HG02642 (cell line): ENCODE data around the gene FAM13C.
"Not testable (repeated sequence)": the region's sequence is repeated elsewhere in the genome, so short reads cannot be mapped to it uniquely, and the experiment has no call there.

ENCODE experiments used
- ATAC-seq: cut with Tn5 transposase; IDR thresholded peaks from one replicate; pipeline ENCODE4 v1.9.1; 2021; ENCODE audit warnings: mild to moderate bottlenecking; ENCODE audit not compliant: unreplicated experiment, poor library complexity

The FAM13C gene

DNA sequence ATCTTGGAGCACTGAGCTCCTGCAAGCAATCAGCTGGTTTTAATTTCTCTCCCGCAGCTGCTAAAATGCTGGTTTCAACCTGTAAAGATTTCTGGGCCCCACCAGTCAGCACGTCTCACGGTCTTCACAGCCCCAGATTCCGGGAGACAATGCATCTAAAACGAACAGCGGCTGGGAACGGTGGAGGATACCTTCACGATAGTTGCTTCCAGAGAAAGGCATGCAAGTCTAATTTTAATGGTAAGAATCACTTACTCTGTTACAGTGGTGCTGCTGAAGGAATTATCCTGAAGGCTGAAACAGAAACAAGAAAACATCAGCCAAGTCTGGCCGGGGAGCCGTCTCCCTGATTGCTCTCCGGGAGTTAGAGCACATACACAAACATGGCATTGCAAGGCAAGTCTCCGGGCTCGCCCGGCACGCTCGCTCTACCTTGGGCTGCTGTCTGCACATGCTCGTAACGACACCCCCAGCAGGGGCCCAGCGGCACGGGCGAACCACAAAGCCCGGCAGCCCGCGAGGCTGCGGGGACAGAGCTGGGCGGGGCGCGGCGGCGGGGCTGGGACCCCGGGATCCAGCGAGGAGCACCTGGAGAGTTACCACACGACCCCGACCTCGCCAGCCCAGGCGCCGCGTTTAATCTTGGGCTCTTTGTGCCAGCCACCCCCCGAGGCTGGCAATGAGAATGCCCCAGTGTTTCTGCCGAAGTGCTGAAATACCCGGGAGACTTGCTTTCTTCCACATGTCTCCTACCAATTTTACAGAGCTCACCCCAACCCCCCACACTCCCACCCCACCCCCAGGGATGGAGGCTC lies at the start of gene FAM13C:
Gene FAM13C, minus strand, starts transcription at position 406 of the 815 bp plus-strand sequence. Its CDS starts 89 bp downstream, at position 317.
- ATAC-seq = peak; percentile 65

DNA sequence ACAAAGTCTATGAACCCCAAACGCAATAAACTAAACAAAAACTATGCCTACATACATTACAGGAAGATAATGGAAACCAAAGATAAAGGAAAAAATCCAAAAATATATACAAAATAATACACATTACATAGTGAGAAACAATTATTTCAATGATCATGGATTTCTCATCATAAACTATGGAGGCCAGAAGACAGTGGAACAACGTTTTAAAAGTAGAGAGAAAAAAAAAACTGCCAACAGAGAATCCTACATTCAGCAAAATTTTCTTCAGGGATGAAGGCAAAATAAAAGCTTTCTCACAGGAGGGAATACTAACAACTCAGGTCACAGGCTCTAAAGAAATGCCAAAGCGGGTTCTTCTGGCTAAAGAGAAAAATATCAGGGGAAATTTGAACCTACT lies 42.9 kb upstream of the FAM13C start:
- ATAC-seq = no peak

DNA sequence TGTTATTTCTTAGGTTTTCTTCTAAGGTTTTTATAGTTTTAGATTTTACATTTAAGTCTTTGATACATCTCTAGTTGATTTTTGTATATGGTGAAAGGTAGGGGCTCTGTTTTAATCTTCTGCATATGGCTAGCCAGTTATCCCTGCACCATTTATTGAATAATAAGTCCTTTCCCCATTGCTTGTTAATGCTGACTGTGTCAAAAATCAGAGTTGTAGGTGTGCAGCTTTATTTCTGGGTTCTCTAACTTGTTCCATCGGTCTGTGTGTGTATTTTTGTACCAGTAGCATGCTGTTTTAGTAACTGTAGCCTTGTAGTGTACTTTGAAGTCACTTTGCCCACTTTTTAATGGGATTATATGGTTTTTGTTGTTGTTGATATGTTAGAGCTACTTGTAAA lies 37.9 kb upstream of the FAM13C start:
- no peak for ATAC-seq

DNA sequence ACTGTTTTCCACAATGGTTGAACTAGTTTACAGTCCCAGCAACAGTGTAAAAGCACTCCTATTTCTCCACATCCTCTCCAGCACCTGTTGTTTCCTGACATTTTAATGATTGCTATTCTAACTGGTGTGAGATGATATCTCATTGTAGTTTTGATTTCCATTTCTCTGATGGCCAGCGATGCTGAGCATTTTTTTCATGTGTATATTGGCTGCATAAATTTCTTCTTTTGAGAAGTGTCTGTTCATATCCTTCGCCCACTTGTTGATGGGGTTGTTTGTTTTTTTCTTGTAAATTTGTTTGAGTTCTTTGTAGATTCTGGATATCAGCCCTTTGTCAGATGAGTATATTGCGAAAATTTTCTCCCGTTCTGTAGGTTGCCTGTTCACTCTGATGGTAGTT lies 37.0 kb upstream of the FAM13C start:
- ATAC-seq = not testable (repeated sequence)

DNA sequence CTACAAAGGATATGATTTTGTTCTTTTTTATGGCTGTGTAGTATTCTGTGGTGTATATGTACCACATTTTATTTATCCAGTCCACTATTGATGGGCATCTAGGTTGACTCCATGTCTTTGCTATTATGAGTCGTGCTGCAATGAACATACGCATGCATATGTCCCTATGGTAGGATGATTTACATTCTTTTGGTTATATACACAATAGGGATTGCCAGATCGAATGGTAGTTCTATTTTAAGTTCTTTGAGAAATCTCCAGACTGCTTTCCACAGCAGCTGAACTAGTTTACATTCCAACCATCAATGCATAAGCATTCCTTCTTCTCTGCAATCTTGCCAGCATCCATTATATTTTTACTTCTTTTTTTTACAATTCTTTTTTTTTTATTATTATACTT lies 35.6 kb upstream of the FAM13C start:
- no peak for ATAC-seq

DNA sequence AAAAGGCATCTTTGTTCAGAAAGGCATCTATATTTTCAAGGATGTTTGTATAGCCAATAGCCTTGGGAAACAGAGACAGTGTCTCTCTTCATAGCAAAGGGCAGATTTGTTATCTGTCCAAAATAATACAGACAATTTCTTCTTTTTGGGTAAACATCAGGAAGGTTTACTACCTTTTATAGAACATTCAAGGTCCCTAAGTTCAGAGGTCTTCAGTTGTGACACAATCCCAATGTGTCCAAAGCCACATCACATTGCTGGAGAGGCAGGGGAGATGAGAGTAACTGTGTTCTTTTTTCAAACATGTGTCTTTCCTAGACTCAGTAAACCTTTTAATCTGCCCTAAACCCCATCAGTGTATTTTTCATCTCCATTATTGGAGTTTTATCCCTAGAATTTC lies 33.6 kb upstream of the FAM13C start:
- no peak for ATAC-seq

DNA sequence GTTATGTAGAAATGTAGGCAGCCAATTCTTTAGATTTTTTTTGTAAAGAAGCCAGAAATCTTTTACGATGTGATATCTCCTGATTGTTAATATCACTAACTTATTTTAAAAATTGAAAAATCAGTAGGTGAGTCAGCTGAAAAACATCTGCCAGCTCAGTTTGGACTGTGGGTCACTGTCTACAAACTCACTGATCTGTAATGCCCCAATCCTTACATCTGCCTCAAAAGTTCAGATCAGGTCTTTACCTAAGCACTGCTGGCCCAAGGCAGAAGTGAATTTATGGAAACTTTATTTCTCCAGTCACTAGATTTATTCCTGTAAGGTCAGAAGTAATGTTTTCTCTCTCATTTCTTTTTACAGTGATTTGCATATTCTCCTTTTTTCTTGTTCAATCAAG lies 31.0 kb upstream of the FAM13C start:
- ATAC-seq = no peak

DNA sequence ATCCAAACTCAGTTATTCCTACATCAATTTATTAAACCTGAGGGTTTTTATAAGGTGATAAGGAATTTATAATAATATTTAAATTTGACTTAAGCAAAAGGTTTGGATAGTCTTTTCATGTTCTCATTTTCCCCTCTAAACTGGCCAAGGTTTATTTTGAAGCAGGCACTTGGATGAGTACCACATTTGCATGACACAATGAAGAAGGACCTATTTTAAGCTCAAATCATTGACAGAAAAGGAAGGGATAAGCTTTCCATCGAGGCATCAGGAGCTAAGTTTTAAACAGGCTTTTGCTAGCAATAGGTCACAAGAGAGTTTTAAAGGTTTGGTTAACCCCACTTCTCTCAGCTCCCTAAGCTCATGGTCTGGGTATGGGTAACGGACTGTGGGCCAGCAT lies 28.7 kb upstream of the FAM13C start:
- ATAC-seq = no peak

DNA sequence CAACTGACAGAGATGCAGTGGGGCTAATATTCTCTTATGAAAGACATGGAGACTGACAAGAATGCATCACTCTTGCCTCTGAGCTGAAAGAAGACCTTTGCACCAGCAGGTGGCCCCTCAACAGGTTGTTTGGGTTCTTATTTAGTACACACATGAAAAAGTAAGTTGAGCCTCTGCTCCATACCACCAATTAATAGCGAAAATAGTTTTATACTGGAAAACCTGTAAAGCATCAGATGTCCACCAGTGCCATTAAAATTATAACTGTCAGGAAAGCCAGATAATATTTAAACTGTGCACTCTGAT lies 26.3 kb upstream of the FAM13C start:
- ATAC-seq = no peak

DNA sequence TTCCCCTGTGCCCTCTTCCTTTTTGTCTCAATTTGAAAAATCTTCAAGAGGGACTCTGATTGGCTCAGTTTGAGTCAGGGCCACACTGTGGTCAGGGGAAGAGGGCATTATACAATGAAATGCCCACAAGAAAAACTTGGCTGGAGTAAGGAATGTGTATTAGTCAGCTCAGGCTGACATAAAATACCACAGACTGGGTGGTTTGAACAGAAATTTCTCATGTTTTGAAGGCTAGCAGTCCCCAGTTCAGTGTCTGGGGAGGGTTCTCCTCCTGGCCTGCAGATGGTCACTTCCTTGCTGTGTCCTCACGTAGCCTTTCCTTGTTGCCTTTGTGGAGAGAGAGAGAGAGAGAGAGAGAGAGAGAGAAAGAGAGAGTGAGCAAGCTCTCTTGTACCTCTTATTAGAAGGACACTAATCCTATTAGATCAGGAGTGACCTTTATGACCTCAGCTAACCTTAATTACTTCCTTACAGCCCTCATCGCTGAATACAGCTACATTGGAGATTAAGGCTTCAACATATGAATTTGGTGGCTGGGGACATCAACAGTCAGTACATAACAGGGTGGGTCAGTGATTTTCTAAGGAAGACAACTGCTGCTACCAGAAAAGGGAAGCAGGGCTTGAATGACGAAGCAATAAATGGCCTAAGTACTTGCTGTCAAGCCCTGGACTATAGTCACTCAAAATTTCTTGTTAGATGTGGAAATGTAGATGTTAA lies 25.8 kb upstream of the FAM13C start:
- ATAC-seq = no peak

DNA sequence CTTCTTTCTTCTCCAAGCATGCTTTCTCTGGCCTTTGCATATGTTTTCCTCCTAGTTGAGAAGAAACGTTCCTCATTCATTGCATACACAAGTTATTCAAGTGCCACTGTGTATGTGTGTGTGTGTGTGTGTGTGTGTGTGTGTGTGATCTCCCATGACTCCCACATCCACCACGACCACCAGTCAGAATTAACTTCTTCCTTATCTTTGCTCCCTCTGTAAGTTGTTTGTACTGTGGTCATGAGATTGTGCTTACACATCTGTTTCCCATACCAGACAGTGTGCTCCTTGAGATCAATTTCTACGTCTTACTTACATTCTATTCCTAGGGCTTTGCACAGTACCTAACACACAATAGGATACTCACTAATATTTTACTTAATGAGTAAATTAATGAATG lies 22.4 kb upstream of the FAM13C start:
- no peak for ATAC-seq

DNA sequence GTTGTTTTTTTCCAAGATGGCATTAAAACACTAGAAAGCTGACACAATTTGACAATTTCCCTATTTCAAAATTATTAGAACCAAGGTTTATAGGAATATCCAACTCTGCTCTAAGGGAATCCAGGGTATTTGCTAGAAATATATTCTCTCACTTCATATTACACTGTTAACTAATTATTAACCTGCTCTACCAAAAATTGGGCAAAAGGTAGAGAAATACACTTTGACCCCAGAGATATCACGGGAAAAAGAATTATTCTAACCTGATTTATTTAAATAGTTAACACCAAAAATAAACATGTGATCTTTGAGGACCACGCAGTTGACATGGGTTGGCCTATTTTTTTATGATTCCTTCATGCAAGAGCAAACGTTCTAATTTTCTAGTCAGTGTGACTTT lies 21.6 kb upstream of the FAM13C start:
- no peak for ATAC-seq

DNA sequence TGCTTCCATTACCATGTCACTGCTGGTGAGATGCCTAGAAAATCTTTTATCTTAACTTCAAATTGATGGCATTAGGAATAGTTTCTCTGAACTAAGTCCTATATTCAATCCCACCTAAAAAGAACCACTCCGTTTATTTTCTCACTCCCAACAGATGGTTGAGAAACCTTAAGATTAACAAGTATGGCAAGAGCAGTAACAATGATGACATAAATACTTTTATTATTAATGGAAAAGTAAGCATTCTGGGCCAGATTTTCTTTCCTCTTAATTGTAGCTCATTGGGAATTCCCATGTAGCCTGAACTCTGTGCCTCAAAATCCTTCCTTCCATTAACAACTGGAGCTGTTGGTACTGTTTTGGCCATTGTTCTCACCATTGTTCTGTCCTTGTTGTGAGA lies 21.1 kb upstream of the FAM13C start:
- no peak for ATAC-seq

DNA sequence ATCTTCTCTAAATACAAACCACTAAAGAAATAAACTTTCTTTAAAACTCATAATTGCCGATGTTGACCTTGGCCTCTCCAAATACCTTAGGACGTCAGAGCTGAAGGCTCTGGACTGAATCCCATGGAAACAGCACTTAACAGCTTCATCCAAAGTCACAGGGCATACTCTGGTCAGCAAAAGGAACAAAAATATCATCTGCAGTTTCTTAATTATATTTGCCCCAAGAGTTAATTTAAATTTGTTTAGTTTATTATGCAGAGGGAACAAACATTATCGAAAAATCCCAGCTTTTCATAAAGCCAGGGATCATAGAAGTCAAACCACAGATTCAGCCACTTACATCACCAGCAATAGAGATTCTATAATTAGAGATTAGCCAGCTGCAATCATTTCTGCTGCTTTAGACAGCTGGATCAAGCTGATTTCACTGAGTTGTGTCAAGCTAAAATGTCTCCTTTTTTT lies 20.5 kb upstream of the FAM13C start:
- ATAC-seq = no peak

DNA sequence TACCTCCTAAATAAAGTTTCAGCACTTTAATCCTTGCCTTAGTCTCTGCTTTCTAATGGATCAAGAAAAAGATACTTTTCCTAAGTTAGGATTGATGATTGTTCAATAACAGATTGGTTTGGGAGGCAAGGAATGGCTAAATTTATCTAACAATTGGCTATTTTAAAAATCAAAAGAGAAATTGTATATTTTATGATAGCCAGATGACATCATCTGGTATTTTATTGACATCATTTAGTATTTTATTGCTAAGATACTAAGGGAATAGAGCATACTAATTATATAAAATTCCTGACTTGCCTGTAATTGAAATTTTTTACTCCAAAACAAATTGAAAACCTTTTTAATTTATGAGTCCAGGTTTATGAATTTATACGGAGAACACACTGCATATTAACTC lies 19.3 kb upstream of the FAM13C start:
- no peak for ATAC-seq

DNA sequence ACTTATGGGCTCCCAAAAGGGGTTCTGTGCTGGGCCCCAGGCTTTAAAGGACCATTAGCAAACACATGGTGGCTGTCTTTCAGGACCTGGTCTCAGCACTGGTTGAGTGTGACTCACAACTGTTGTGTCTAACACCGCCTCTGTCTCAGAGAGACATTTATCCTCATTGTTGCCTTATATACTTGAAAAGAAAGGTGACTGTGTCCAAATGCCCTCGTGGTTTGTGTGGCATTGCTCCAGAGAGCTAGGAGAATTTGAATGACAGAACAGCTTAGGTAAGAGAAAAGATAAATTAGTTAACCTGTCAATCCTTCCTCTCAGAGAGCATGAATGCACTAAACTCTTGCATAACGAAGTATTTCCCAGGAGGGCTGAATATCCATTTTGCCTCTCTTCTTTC lies 14.5 kb upstream of the FAM13C start:
- no peak for ATAC-seq

DNA sequence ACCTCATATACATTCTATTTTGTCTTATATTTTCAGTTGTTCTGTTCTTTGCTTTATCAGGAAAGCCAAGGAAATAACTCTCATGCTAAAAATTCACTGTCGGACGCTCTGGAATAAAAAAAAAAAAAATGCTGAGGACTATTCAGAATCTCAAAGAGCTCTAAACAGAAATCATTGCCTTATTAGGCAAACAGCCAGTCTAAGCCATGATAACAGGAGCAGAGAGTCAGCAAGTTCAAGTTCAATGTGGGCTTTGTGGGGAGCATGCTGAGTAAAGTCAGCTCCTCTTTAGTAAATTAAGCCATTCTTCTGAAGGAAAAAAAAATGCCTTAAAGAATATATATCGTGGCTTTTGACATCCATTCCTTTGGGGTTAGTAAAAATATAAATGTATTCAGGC lies 13.6 kb upstream of the FAM13C start:
- no peak for ATAC-seq

DNA sequence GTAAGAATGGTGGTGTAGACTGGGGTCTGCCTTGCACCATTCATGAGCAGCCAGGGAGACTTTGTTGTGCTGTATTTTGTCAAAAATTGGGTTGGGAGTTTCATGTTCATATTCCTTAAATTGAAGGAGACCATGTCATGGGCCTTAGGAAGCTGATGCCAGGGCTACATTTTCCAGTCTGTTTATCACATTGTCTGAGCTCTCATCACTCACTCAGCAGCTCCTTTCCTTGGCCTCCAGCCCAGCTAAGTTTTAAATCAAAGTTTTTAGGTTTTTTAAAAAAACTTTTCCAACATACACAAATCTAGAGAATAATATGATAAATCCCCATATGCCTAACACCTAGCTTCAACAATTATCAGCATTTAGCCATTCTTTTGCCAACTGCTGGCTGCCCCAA lies 12.6 kb upstream of the FAM13C start:
- ATAC-seq = no peak

DNA sequence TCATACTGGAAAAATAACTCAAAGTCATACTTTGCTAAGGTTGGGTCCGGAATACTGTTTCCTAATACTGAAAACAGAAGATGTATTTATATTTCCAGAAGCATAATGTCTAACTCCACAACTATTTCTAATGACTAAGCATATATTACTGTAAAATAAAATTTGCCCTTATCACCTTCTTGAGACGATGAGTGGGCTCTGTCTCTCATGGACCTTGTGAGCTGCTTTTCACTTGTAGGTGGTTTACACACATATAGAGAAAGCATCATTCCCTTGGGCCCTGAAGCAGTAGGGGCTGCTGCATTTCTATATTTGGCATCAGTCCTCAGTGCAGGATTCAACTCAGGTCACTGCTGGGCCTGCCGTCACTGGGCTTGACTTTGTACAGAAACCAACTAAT lies 10.7 kb upstream of the FAM13C start:
- no peak for ATAC-seq

DNA sequence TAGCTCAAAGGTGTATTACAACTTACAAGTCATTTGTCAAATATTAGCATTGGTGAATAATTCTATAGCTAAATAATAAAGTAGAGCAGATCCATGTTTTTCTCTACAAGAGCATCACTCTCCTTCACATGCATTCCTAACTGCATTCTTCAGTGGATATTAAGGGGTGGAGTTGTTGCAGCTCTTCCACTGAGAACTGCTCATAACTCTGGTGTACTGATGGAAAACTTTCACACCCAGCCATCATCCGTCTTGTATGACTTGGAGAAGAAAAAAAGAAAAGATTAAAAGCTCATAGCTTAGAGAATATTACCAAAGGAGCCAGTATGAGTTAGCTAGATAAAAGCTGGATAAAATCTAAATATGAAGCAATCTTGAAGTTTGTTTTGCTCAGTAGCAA lies 10.2 kb upstream of the FAM13C start:
- no peak for ATAC-seq

DNA sequence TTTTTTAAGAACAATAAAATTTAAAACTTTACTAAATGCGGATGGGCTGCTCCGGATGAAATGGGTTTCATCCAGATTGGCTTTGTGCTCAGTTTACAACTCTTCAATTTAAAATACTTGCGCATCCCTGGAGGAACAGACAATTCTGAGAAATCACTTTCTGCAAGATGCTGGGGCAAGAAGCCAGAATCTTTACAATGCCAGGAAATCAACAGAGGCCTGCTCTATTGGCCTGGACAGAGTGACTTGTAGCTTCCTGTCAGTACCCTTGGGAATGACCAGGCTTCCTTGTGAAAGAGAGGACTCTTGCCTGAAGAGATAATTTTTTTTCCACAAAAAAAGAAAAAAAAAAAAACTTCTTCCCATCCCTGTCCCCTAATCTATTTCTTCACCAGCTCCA lies 3.9 kb upstream of the FAM13C start:
- ATAC-seq = no peak

DNA sequence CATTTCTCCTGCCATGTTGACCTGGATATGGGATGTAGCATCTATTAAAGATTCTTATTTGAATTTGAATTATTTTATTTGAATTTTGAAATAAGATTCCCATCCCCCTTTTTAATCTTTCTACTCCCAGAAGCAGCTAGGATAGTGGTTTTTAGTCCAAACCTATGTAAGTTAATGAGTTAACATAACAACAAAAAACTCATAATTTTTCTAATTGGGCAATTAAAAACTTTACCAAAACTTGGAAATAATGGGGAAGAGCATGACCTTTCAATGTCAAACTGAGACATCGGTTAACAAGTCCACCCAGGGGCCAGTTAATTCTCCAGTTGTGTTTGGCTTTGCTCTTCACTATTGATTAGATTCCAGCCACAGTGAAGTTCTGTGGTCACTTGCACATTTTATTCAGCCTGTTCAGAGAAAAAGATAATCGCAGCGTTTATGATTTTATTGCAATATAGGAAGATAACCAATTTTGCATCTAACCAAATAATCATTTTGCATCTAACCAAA lies 1.2 kb upstream of the FAM13C start:
- no peak for ATAC-seq
